GM23248 (cell line): ENCODE measurements around the gene TM9SF1.

ENCODE experiments used
- EZH2 ChIP-seq: fragments of 200-600 bp; sonication (generic); IDR thresholded peaks from 2 replicates; pipeline ENCODE4 v1.6.1; 2018; ENCODE audit warnings: antibody characterized with exemption, mild to moderate bottlenecking; ENCODE audit not compliant: insufficient read depth, poor library complexity, severe bottlenecking
- EZH2phosphoT487 ChIP-seq: fragments of 200-600 bp; sonication (generic); IDR thresholded peaks from 2 replicates; pipeline ENCODE4 v1.6.1; 2018; ENCODE audit warnings: antibody characterized with exemption, moderate library complexity, mild to moderate bottlenecking, low read depth; ENCODE audit not compliant: insufficient read depth

GRCh38 chr14:24157331-24157730 is 37.9 kb downstream of the TM9SF1 start:
- TF ChIP-seq EZH2 (no peak), EZH2phosphoT487 (no peak)
